Activated T-helper 1 cell treated with Interleukin-2 at 50 U/mL for 16 hours (primary cell): ENCODE data around the gene ZSWIM3.
"Not testable (repeated sequence)": the region's sequence is repeated elsewhere in the genome, so short reads cannot be mapped to it uniquely, and the experiment has no call there.

Source experiments
- DNase-seq: peaks from one replicate; pipeline ENCODE4 v3.0.0-alpha.2; 2020; ENCODE audit warnings: low read depth

ZSWIM3 gene

GRCh38 chr20:45857114-45857881, at the start of gene ZSWIM3, which contains the start of gene ACOT8:
TSS of gene ZSWIM3 (plus strand) at chr20:45857614. CDS start at chr20:45857826, 212 bp downstream.
TSS of gene ACOT8 (minus strand) at chr20:45857392. CDS start at chr20:45857315, 77 bp downstream.
- peak; percentile 80 for DNase-seq

GRCh38 chr20:45810191-45810970, 47.0 kb upstream of the ZSWIM3 start:
- DNase-seq = no peak

- peak; percentile 86 for DNase-seq
Measured at GRCh38 chr20:45812157-45813005, 45.0 kb upstream of the ZSWIM3 start, which contains the start of gene UBE2C. TSS of gene UBE2C (plus strand) at chr20:45812644. CDS start at chr20:45812696, 52 bp downstream.

- no peak for DNase-seq
Measured at GRCh38 chr20:45813006-45813340, 44.4 kb upstream of the ZSWIM3 start.

- no peak for DNase-seq
Measured at GRCh38 chr20:45813489-45813888, 43.9 kb upstream of the ZSWIM3 start.

GRCh38 chr20:45814314-45814713, 43.1 kb upstream of the ZSWIM3 start:
- DNase-seq = no peak

GRCh38 chr20:45816951-45817350, 40.5 kb upstream of the ZSWIM3 start:
- no peak for DNase-seq

GRCh38 chr20:45817376-45818194, 39.8 kb upstream of the ZSWIM3 start:
- DNase-seq = no peak

- no peak for DNase-seq
Measured at GRCh38 chr20:45818239-45818638, 39.2 kb upstream of the ZSWIM3 start.

- DNase-seq = no peak
Measured at GRCh38 chr20:45819466-45819865, 37.9 kb upstream of the ZSWIM3 start.

- no peak for DNase-seq
Measured at GRCh38 chr20:45821947-45822346, 35.5 kb upstream of the ZSWIM3 start.

GRCh38 chr20:45822857-45823256, 34.6 kb upstream of the ZSWIM3 start:
- DNase-seq = no peak

- peak; percentile 20 for DNase-seq
Measured at GRCh38 chr20:45823949-45824835, 33.2 kb upstream of the ZSWIM3 start.

- no peak for DNase-seq
Measured at GRCh38 chr20:45826381-45827019, 30.9 kb upstream of the ZSWIM3 start.

- DNase-seq = no peak
Measured at GRCh38 chr20:45827030-45827652, 30.3 kb upstream of the ZSWIM3 start, which contains the start of gene TNNC2. TSS of gene TNNC2 (minus strand) at chr20:45827312. CDS start at chr20:45827248, 64 bp downstream.

GRCh38 chr20:45827712-45828111, 29.7 kb upstream of the ZSWIM3 start:
- no peak for DNase-seq

- no peak for DNase-seq
Measured at GRCh38 chr20:45828589-45828988, 28.8 kb upstream of the ZSWIM3 start.

- not testable (repeated sequence) for DNase-seq
Measured at GRCh38 chr20:45829673-45830106, 27.7 kb upstream of the ZSWIM3 start.

- no peak for DNase-seq
Measured at GRCh38 chr20:45832619-45833018, 24.8 kb upstream of the ZSWIM3 start.
